GM21528 (cell line): ENCODE data around the gene SFSWAP.

Experiments
- ATAC-seq: cut with Tn5 transposase; IDR thresholded peaks from one replicate; pipeline ENCODE4 v1.9.1; 2021; ENCODE audit warnings: mild to moderate bottlenecking, moderate library complexity; ENCODE audit not compliant: unreplicated experiment, low FRiP score

Gene SFSWAP

DNA sequence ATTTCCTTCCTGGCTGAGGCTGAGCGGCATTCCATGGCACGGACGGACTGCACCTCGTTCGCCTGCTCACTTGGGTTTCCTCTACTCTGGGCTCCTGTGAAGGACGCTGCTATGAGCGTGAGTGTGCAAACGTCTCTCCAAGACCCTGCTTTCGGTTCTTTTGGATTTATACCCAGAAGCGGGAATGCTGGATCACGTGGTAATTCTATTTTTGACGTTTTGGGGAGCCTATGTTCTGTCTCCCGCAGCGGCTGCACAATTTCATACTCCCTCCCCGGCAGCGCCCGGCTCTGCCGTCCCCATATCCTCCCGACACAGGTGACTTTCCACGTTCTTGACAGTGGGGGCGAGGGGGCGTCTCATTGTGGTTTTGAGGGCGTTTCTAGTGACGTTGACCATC, 137.9 kb downstream of the SFSWAP start:
- no peak for ATAC-seq
